Measurements from ENCODE around the gene PREX1. TPM values are rescaled to one million over a fixed set of nuclear protein-coding genes. Genes with fewer than 3 reads are reported as not detected.

Gene PREX1
- total RNA-seq, 1 donor: 14.1 TPM

DNA sequence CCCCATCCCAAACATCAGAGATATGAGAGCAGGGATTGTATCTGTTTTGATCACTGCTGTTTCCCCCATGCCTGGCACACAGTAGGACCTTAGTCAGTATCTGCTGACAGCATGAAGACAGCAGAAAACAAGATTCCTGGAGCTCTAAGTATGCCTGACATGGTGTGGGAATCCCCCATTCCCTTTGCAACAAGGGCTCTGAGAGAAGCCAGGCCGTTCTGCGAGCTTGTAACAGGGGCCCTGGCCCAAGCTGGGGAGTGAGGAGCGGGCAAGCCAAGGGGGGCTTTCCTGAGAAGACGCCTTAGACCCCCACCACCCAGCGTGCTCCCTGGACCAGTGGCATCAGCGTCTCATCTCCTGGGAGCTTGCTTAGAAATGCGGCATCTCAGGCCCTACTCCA is 25.2 kb downstream of the PREX1 start:
- H3K79me2 ChIP-seq (ENCODE audit: insufficient read depth, low read length): peaks cover 2% of the 10 kb centered on the region
- no peaks in the 10 kb centered on the region for H3K36me3 ChIP-seq (ENCODE audit: insufficient read depth, low read length)
- peaks cover 23% of the 10 kb centered on the region for H4K20me1 ChIP-seq (ENCODE audit: insufficient read depth, low read length)
- H3K27me3 ChIP-seq (ENCODE audit: insufficient read depth, low read length): no peaks in the 10 kb centered on the region
- TF ChIP-seq, protein P1, sequence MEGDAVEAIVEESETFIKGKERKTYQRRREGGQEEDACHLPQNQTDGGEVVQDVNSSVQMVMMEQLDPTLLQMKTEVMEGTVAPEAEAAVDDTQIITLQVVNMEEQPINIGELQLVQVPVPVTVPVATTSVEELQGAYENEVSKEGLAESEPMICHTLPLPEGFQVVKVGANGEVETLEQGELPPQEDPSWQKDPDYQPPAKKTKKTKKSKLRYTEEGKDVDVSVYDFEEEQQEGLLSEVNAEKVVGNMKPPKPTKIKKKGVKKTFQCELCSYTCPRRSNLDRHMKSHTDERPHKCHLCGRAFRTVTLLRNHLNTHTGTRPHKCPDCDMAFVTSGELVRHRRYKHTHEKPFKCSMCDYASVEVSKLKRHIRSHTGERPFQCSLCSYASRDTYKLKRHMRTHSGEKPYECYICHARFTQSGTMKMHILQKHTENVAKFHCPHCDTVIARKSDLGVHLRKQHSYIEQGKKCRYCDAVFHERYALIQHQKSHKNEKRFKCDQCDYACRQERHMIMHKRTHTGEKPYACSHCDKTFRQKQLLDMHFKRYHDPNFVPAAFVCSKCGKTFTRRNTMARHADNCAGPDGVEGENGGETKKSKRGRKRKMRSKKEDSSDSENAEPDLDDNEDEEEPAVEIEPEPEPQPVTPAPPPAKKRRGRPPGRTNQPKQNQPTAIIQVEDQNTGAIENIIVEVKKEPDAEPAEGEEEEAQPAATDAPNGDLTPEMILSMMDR (IDR thresholded peaks at IDR 0.05; ENCODE audit: extremely low read depth, low read depth, low read length): no peak
- no peak overlapping the region for H3K27ac ChIP-seq (ENCODE audit: low read depth, low read length)
- no peaks in the 10 kb centered on the region for H3K9me3 ChIP-seq (ENCODE audit: low read depth, low read length)
- H3K4me2 ChIP-seq (ENCODE audit: insufficient read depth, low read length): no peak overlapping the region
- H3K4me3 ChIP-seq (ENCODE audit: insufficient read depth, low read length): no peak overlapping the region
- no peaks in the 10 kb centered on the region for H3K4me1 ChIP-seq (ENCODE audit: insufficient read depth, low read length)
- H2AFZ ChIP-seq (ENCODE audit: low read length): no peak overlapping the region
- DNase-seq (ENCODE audit: insufficient read length, low spot score, missing footprints): no peak

DNA sequence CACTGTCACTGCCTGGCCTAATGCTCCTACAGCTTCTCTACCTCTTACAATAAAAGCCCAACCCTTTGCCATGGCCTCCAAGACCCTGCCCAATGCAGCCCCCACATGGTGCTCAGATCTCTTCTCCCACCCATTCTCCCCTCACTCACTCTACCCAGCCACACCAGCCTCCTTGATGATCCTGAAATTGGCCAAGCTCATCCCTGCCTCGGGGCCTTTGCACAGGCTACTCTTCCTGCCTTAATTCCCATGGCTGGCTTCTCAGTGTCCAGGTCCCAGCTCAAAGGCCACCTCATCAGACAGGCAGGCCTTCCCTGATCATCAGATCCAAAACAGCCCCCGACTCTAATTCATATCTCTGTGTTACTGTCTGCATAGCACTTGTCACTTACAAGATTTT is 25.6 kb downstream of the PREX1 start:
- Histone ChIP-seq H3K27me3 (ENCODE audit: insufficient read depth, low read length) (no peaks in the 10 kb centered on the region), H3K4me2 (ENCODE audit: insufficient read depth, low read length) (no peak overlapping the region), H3K27ac (ENCODE audit: low read depth, low read length) (no peak overlapping the region), H4K20me1 (ENCODE audit: insufficient read depth, low read length) (peaks cover 25% of the 10 kb centered on the region), H2AFZ (ENCODE audit: low read length) (no peak overlapping the region), H3K9me3 (ENCODE audit: low read depth, low read length) (no peaks in the 10 kb centered on the region), H3K4me1 (ENCODE audit: insufficient read depth, low read length) (no peaks in the 10 kb centered on the region), H3K79me2 (ENCODE audit: insufficient read depth, low read length) (peaks cover 5% of the 10 kb centered on the region), H3K4me3 (ENCODE audit: insufficient read depth, low read length) (no peak overlapping the region), H3K36me3 (ENCODE audit: insufficient read depth, low read length) (no peaks in the 10 kb centered on the region)
- TF ChIP-seq, protein P1 (IDR thresholded peaks at IDR 0.05; ENCODE audit: extremely low read depth, low read depth, low read length): no peak
- no peak for DNase-seq (ENCODE audit: insufficient read length, low spot score, missing footprints)

DNA sequence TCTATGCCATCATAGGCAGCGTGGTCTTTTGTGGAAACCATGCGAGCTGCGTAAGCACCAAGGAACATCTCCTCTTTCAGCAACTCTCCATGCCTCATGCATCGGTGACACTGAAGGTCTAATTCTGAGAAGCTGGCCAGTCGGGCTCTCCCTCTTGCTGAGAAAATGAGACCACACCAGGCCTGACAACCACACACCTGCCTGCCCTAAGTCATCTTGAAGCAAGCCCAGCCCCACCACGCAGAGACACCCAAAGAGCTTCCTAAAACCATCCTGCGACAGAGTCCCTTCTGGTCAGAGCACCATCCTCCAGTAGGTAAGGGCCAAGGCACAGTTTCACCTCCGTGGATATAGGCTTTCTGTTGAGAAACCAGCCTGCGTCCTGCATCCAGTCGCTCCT is 26.6 kb downstream of the PREX1 start:
- Histone ChIP-seq H2AFZ (ENCODE audit: low read length) (no peak overlapping the region), H4K20me1 (ENCODE audit: insufficient read depth, low read length) (peaks cover 25% of the 10 kb centered on the region), H3K27me3 (ENCODE audit: insufficient read depth, low read length) (no peaks in the 10 kb centered on the region), H3K27ac (ENCODE audit: low read depth, low read length) (no peak overlapping the region), H3K4me2 (ENCODE audit: insufficient read depth, low read length) (no peak overlapping the region), H3K4me1 (ENCODE audit: insufficient read depth, low read length) (no peaks in the 10 kb centered on the region), H3K4me3 (ENCODE audit: insufficient read depth, low read length) (no peak overlapping the region), H3K9me3 (ENCODE audit: low read depth, low read length) (no peaks in the 10 kb centered on the region), H3K36me3 (ENCODE audit: insufficient read depth, low read length) (no peaks in the 10 kb centered on the region), H3K79me2 (ENCODE audit: insufficient read depth, low read length) (peaks cover 5% of the 10 kb centered on the region)
- no peak for DNase-seq (ENCODE audit: insufficient read length, low spot score, missing footprints)
- TF ChIP-seq, protein P1 (IDR thresholded peaks at IDR 0.05; ENCODE audit: extremely low read depth, low read depth, low read length): no peak

DNA sequence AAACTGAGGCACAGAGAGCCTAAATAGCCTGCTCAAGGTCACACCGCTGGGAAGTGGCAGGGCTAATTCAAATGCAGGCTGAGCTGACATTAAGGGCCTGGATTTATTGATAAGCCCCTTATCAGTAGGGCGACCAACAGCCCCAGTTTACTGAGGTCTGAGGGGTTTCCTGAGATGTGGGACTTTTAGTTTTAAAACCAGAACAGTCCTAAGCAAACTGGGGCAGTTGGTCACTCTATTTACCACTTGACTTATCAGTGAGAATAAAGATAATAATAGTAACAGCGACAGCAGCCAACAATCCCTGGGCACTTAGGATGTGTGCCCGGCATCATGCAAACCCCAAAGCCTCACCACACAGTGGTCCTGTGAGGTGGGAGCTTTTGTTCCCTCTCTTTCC is 27.6 kb downstream of the PREX1 start:
- Histone ChIP-seq H3K4me3 (ENCODE audit: insufficient read depth, low read length) (no peak overlapping the region), H4K20me1 (ENCODE audit: insufficient read depth, low read length) (peaks cover 25% of the 10 kb centered on the region), H3K4me1 (ENCODE audit: insufficient read depth, low read length) (no peaks in the 10 kb centered on the region), H3K27me3 (ENCODE audit: insufficient read depth, low read length) (no peaks in the 10 kb centered on the region), H3K79me2 (ENCODE audit: insufficient read depth, low read length) (peaks cover 5% of the 10 kb centered on the region), H3K4me2 (ENCODE audit: insufficient read depth, low read length) (no peak overlapping the region), H3K27ac (ENCODE audit: low read depth, low read length) (no peak overlapping the region), H2AFZ (ENCODE audit: low read length) (no peak overlapping the region), H3K9me3 (ENCODE audit: low read depth, low read length) (no peaks in the 10 kb centered on the region), H3K36me3 (ENCODE audit: insufficient read depth, low read length) (no peaks in the 10 kb centered on the region)
- no peak for DNase-seq (ENCODE audit: insufficient read length, low spot score, missing footprints)
- TF ChIP-seq, protein P1 (IDR thresholded peaks at IDR 0.05; ENCODE audit: extremely low read depth, low read depth, low read length): no peak

All from osteoblast (primary cell).